ENCODE data around the gene SPATA31A7.
"Not testable (repeated sequence)": the region's sequence is repeated elsewhere in the genome, so short reads cannot be mapped to it uniquely, and the experiment has no call there.

SPATA31A7 gene

GRCh38 chr9:61189736-61190135 lies at the start of gene SPATA31A7:
TSS of gene SPATA31A7 (plus strand) at chr9:61190036. CDS start at chr9:61190065, 29 bp downstream.
- not testable (repeated sequence) for DNase-seq

DNA sequence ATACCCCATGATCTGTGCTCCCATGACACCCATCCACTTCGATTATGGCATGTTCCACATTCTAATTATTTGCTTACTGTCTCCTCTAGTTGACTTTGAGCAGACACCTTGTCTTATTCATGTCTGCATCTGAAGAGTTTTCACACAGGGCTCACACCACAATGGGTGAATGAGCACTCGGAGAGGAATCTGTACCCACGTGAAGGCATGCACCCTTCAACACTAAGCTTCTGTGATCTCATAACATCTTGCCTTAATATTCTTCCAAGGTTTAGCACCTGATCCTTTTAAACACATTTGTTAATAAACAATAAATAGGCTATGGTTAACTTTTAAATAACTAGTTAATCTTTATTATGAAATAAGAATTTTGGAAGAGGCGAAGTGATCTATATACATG lies 36.6 kb downstream of the SPATA31A7 start:
- peak; percentile 31 for DNase-seq

Data from EL (cell line).